Mucosa of gallbladder (tissue), 1 donor: ENCODE results near the gene CHMP1B. TPM values are rescaled to one million over a fixed set of nuclear protein-coding genes. Genes with fewer than 3 reads are reported as not detected.
"Not testable (repeated sequence)": the region's sequence is repeated elsewhere in the genome, so short reads cannot be mapped to it uniquely, and the experiment has no call there.

Source experiments
- DNase-seq: peaks from one replicate; pipeline ENCODE4 v3.0.0-alpha.2; 2020; ENCODE audit warnings: low spot score
- total RNA-seq: library from RNA; stranded (reverse); gene quantifications from one replicate; pipeline ENCODE4 v1.2.1, GENCODE V29; 2021
- donor health status: DM: no; HTN: no; CAD: no.

CHMP1B gene
- total RNA-seq, 1 donor from 2014 or later: 50.4 TPM

- no peak for DNase-seq
These were observed 17.0 kb downstream of the CHMP1B start for GRCh38 chr18:11868230-11868629.

GRCh38 chr18:11871501-11871900 is 20.3 kb downstream of the CHMP1B start:
- DNase-seq: no peak

- DNase-seq: no peak
These were observed 21.4 kb downstream of the CHMP1B start for GRCh38 chr18:11872479-11873136.

GRCh38 chr18:11873670-11874340 is 22.6 kb downstream of the CHMP1B start:
- no peak for DNase-seq

GRCh38 chr18:11874676-11875075 is 23.5 kb downstream of the CHMP1B start:
- DNase-seq: no peak

GRCh38 chr18:11877497-11878135 is 26.4 kb downstream of the CHMP1B start:
- DNase-seq: no peak

- DNase-seq: no peak
These were observed 29.5 kb downstream of the CHMP1B start for GRCh38 chr18:11880586-11881304.

GRCh38 chr18:11882636-11883035 is 31.4 kb downstream of the CHMP1B start:
- DNase-seq: no peak

GRCh38 chr18:11883153-11883552 is 31.9 kb downstream of the CHMP1B start:
- DNase-seq: no peak

GRCh38 chr18:11884396-11885030 is 33.3 kb downstream of the CHMP1B start:
- DNase-seq: no peak

- DNase-seq: peak; percentile 56
These were observed 34.2 kb downstream of the CHMP1B start for GRCh38 chr18:11885278-11885947.

- DNase-seq: no peak
These were observed 35.4 kb downstream of the CHMP1B start for GRCh38 chr18:11886577-11887110.

- no peak for DNase-seq
These were observed 36.3 kb downstream of the CHMP1B start for GRCh38 chr18:11887328-11888128.

GRCh38 chr18:11888726-11889125 is 37.5 kb downstream of the CHMP1B start:
- DNase-seq: no peak

- no peak for DNase-seq
These were observed 38.1 kb downstream of the CHMP1B start for GRCh38 chr18:11889284-11889683.

- DNase-seq: no peak
These were observed 40.5 kb downstream of the CHMP1B start for GRCh38 chr18:11891737-11892136.

- DNase-seq: not testable (repeated sequence)
These were observed 41.2 kb downstream of the CHMP1B start for GRCh38 chr18:11892438-11892837.

GRCh38 chr18:11897781-11898180 is 46.6 kb downstream of the CHMP1B start:
- no peak for DNase-seq

- DNase-seq: no peak
These were observed 47.9 kb downstream of the CHMP1B start for GRCh38 chr18:11899063-11899462.

GRCh38 chr18:11901826-11902438 is 50.7 kb downstream of the CHMP1B start:
- DNase-seq: no peak
